ENCODE data around the gene PCNX3. TPM values are rescaled to one million over a fixed set of nuclear protein-coding genes. Genes with fewer than 3 reads are reported as not detected.

Gene PCNX3
- total RNA-seq, 1 donor from 2014 or later: 61.9 TPM

GRCh38 chr11:65630215-65630614 lies 14.6 kb downstream of the PCNX3 start:
- H3K4me3 ChIP-seq (ENCODE audit: low read depth, low read length): no peak overlapping the region
- no peaks in the 10 kb centered on the region for H3K27me3 ChIP-seq (ENCODE audit: control insufficient read depth, insufficient read depth, low read length)
- DNase-seq (ENCODE audit: low read depth): no peak
- H3K36me3 ChIP-seq (ENCODE audit: control insufficient read depth, insufficient read depth, low read length): peaks cover 2% of the 10 kb centered on the region
- no peak for TF ChIP-seq CTCF (IDR thresholded peaks at IDR 0.05; ENCODE audit: insufficient read depth, low read length, poor library complexity, severe bottlenecking)

GRCh38 chr11:65633390-65634108 lies 18.0 kb downstream of the PCNX3 start:
- H3K36me3 ChIP-seq (ENCODE audit: control insufficient read depth, insufficient read depth, low read length): peaks cover 5% of the 10 kb centered on the region
- DNase-seq (ENCODE audit: low read depth): no peak
- H3K27me3 ChIP-seq (ENCODE audit: control insufficient read depth, insufficient read depth, low read length): no peaks in the 10 kb centered on the region
- TF ChIP-seq CTCF (IDR thresholded peaks at IDR 0.05; ENCODE audit: insufficient read depth, low read length, poor library complexity, severe bottlenecking): no peak
- no peak overlapping the region for H3K4me3 ChIP-seq (ENCODE audit: low read depth, low read length)

GRCh38 chr11:65634109-65634436 lies 18.5 kb downstream of the PCNX3 start:
- no peak for TF ChIP-seq CTCF (IDR thresholded peaks at IDR 0.05; ENCODE audit: insufficient read depth, low read length, poor library complexity, severe bottlenecking)
- no peak overlapping the region for H3K4me3 ChIP-seq (ENCODE audit: low read depth, low read length)
- H3K27me3 ChIP-seq (ENCODE audit: control insufficient read depth, insufficient read depth, low read length): no peaks in the 10 kb centered on the region
- peaks cover 5% of the 10 kb centered on the region for H3K36me3 ChIP-seq (ENCODE audit: control insufficient read depth, insufficient read depth, low read length)
- DNase-seq (ENCODE audit: low read depth): no peak

GRCh38 chr11:65634440-65634839 lies 18.9 kb downstream of the PCNX3 start:
- peaks cover 5% of the 10 kb centered on the region for H3K36me3 ChIP-seq (ENCODE audit: control insufficient read depth, insufficient read depth, low read length)
- TF ChIP-seq CTCF (IDR thresholded peaks at IDR 0.05; ENCODE audit: insufficient read depth, low read length, poor library complexity, severe bottlenecking): no peak
- H3K27me3 ChIP-seq (ENCODE audit: control insufficient read depth, insufficient read depth, low read length): no peaks in the 10 kb centered on the region
- DNase-seq (ENCODE audit: low read depth): no peak
- H3K4me3 ChIP-seq (ENCODE audit: low read depth, low read length): no peak overlapping the region

- TF ChIP-seq CTCF (IDR thresholded peaks at IDR 0.05; ENCODE audit: insufficient read depth, low read length, poor library complexity, severe bottlenecking): no peak
- Histone ChIP-seq H3K27me3 (ENCODE audit: control insufficient read depth, insufficient read depth, low read length) (no peaks in the 10 kb centered on the region), H3K36me3 (ENCODE audit: control insufficient read depth, insufficient read depth, low read length) (peaks cover 3% of the 10 kb centered on the region), H3K4me3 (ENCODE audit: low read depth, low read length) (no peak overlapping the region)
- no peak for DNase-seq (ENCODE audit: low read depth)
Measured at GRCh38 chr11:65634905-65635731, 19.5 kb downstream of the PCNX3 start.

Data from kidney epithelial cell (primary cell).